Prostate gland (tissue), 2 donors: ENCODE results near the gene F3.

Experiments
- CTCF ChIP-seq, 4 experiments: fragments of 200-600 bp in 2 of 4; fragments of 450-650 bp in 2 of 4; sonication (generic) in 2 of 4; IDR thresholded peaks; 1 replicate in 3 of 4; 2 replicates in 1 of 4; pipeline ENCODE4 v1.5.1; 2016 to 2019; ENCODE audit warnings: antibody characterized with exemption in 4 of 4, mild to moderate bottlenecking in 2 of 4, moderate library complexity in 2 of 4
- POLR2A ChIP-seq: fragments of 450-650 bp; IDR thresholded peaks from one replicate; pipeline ENCODE4 v1.6.1; 2016; ENCODE audit warnings: antibody characterized with exemption, mild to moderate bottlenecking

DNA sequence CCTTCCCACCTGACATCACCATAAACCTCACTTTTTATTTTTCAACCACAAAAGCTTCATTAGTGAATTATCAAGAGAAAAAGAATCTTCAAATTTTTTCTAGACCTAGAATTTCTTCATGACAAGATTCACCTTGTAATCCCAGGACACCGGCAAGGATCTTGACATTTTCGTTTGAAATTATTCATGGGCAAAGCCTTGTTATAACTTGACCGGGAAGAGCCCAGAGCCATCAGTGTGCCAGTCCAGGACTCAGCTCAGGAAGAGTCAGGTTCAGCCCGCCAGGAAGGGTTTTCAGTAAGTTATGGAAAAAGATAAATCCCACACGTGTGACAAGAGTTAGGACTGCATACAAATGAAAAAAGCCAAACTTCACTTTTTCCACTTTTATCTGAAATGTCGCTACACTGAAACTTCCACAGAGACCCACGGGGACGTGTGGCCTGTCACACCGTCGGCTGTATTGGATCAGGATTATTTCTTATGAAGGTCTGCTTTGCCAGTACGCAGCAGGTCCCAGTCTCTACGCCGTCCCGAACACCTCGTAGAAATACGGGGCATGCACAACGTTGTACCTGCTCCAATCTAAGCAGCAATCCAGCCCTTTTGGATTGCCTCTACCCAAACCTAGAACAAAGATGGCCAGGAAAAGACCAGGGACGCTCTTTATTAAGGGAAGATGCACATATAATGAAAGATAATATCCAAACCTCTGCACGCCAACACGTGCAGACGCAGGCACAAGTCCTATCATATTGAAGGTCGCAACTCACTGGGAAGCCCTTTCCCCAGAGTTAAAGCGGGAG is 916 bp downstream of the F3 start:
- TF ChIP-seq CTCF (IDR thresholded peaks at IDR 0.05) (no peak), POLR2A (no peak)
